ENCODE results near the gene DHX15.
A peak's percentile ranks its signal among the peaks of the same experiment; 100 is the strongest.

Gene DHX15

GRCh38 chr4:24573582-24573981 lies 10.8 kb downstream of the DHX15 start:
- no peak for DNase-seq (ENCODE audit: low read depth in 2 of 2)
- TF ChIP-seq CTCF (IDR thresholded peaks at IDR 0.05; ENCODE audit: low read depth, low read length) = no peak
- H3K4me3 ChIP-seq (replicated peaks in 1 of 2; ENCODE audit: low read depth in 2 of 2, low read length in 2 of 2) = no peak overlapping the region

DNA sequence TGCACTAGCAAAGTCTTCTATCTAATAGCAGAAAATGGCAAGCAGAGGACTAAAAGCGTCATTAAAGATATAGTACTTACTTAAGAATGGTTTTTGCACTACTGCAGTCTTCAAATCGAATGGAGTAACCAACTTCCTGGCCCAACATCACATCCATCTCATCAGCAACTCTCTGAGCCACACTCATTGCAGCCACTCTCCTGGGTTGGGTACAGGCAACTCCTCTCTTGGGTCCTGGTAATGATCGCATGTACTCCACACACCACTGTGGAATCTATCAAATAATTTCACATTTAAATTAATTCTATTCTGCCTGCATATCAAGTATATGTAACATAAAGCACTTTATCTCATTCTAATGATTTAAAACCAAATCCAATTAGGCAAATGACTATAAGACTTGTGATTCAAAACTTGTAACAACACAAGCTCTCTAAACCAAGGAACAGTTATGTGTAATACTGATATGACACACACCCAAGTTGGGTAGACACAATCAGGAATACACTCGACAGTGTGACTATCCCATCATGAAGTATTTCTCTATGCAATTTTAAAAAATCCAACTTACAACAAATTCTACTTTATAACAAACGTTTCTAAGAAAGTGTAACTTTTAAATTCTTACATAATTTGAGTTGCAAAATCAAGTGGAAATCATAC lies 13.6 kb downstream of the DHX15 start:
- no peak overlapping the region for H3K4me3 ChIP-seq (replicated peaks in 1 of 2; ENCODE audit: low read depth in 2 of 2, low read length in 2 of 2)
- no peak for TF ChIP-seq CTCF (IDR thresholded peaks at IDR 0.05; ENCODE audit: low read depth, low read length)
- no peak for DNase-seq (ENCODE audit: low read depth in 2 of 2)

- no peak for TF ChIP-seq CTCF (IDR thresholded peaks at IDR 0.05; ENCODE audit: low read depth, low read length)
- no peak for DNase-seq (ENCODE audit: low read depth in 2 of 2)
- H3K4me3 ChIP-seq (replicated peaks in 1 of 2; ENCODE audit: low read depth in 2 of 2, low read length in 2 of 2) = no peak overlapping the region
These were observed 14.2 kb downstream of the DHX15 start for GRCh38 chr4:24570172-24570571.

- TF ChIP-seq CTCF (IDR thresholded peaks at IDR 0.05; ENCODE audit: low read depth, low read length) = no peak
- H3K4me3 ChIP-seq (replicated peaks in 1 of 2; ENCODE audit: low read depth in 2 of 2, low read length in 2 of 2) = no peak overlapping the region
- DNase-seq (ENCODE audit: low read depth in 2 of 2) = no peak
These were observed 14.7 kb downstream of the DHX15 start for GRCh38 chr4:24569662-24570061.

DNA sequence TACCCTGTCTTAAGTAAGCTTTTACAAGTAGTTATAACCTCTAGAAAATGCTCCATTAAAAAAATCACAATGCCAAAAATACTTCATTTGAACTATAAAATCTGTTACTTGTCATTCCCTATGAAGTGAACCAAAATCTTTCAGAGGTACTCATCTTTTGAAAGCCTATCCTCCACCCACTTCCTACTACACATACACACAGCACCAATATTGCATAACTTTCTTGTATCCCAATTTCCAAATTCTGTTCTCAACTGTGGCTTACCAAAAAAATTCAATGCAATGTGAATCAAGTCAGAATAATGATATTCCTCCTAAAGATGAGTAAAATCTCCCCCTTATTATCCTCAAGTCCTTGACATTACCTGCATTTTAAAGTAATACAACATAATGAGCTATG lies 15.9 kb downstream of the DHX15 start:
- peak; percentile 22 to 36 for DNase-seq (ENCODE audit: low read depth in 2 of 2)
- no peak for TF ChIP-seq CTCF (IDR thresholded peaks at IDR 0.05; ENCODE audit: low read depth, low read length)

GRCh38 chr4:24565054-24565453 lies 19.3 kb downstream of the DHX15 start:
- DNase-seq (ENCODE audit: low read depth in 2 of 2) = no peak
- no peak for TF ChIP-seq CTCF (IDR thresholded peaks at IDR 0.05; ENCODE audit: low read depth, low read length)
- no peak overlapping the region for H3K4me3 ChIP-seq (replicated peaks in 1 of 2; ENCODE audit: low read depth in 2 of 2, low read length in 2 of 2)

More for the DNA sequence above, 15.9 kb downstream of the DHX15 start:
- no peak overlapping the region for H3K4me3 ChIP-seq (replicated peaks in 1 of 2; ENCODE audit: low read depth in 2 of 2, low read length in 2 of 2)

- peak; percentile 43 to 44 for DNase-seq (ENCODE audit: low read depth in 2 of 2)
- no peak overlapping the region for H3K4me3 ChIP-seq (replicated peaks in 1 of 2; ENCODE audit: low read depth in 2 of 2, low read length in 2 of 2)
- TF ChIP-seq CTCF (IDR thresholded peaks at IDR 0.05; ENCODE audit: low read depth, low read length) = no peak
These were observed 19.9 kb downstream of the DHX15 start for GRCh38 chr4:24564488-24564887.

Data from cardiac fibroblast (primary cell).